HepG2 (cell line): Measurements from ENCODE around the gene ABCB6. TPM values are rescaled to one million over a fixed set of nuclear protein-coding genes. Genes with fewer than 3 reads are reported as not detected.
A peak's percentile ranks its signal among the peaks of the same experiment; 100 is the strongest.

Source experiments
- ETV5 ChIP-seq: IDR thresholded peaks from 2 replicates; pipeline ENCODE4 v1.6.1; 2018; ENCODE audit warnings: missing biosample characterization, missing genetic modification reagents, inconsistent platforms, borderline replicate concordance
- FOXM1 ChIP-seq: sonication (generic); formaldehyde crosslinking; IDR thresholded peaks from 2 replicates; pipeline ENCODE4 v1.5.0; 2020; ENCODE audit warnings: missing genetic modification reagents
- HOXA3 ChIP-seq: sonication (generic); formaldehyde crosslinking; IDR thresholded peaks from 2 replicates; pipeline ENCODE4 v1.5.0; 2020; ENCODE audit warnings: missing genetic modification reagents
- KDM3A ChIP-seq: IDR thresholded peaks from 2 replicates; pipeline ENCODE4 v1.6.1; 2018; ENCODE audit warnings: low read depth, missing compliant biosample characterization
- KLF15 ChIP-seq: sonication (generic); formaldehyde crosslinking; IDR thresholded peaks from 2 replicates; pipeline ENCODE4 v1.8.1; 2023; ENCODE audit warnings: borderline replicate concordance, mild to moderate bottlenecking, inconsistent platforms, missing genetic modification reagents, mixed read lengths
- MYNN ChIP-seq: sonication (generic); formaldehyde crosslinking; IDR thresholded peaks from 2 replicates; pipeline ENCODE4 v1.4.0; 2020; ENCODE audit warnings: mild to moderate bottlenecking, low read depth, missing genetic modification reagents
- NFATC3 ChIP-seq: sonication (generic); formaldehyde crosslinking; IDR thresholded peaks from 2 replicates; pipeline ENCODE4 v1.5.1; 2020; ENCODE audit warnings: mild to moderate bottlenecking, missing genetic modification reagents
- PAX8 ChIP-seq: sonication (generic); formaldehyde crosslinking; IDR thresholded peaks from 2 replicates; pipeline ENCODE4 v1.8.0; 2022; ENCODE audit warnings: mild to moderate bottlenecking, missing genetic modification reagents, borderline replicate concordance
- SAP130 ChIP-seq: IDR thresholded peaks from 2 replicates; pipeline ENCODE4 v1.6.1; 2016; ENCODE audit warnings: low read depth
- SMAD3 ChIP-seq: sonication (generic); formaldehyde crosslinking; IDR thresholded peaks from 2 replicates; pipeline ENCODE4 v1.4.0; 2020; ENCODE audit warnings: missing genetic modification reagents
- ZBTB10 ChIP-seq: sonication (generic); formaldehyde crosslinking; IDR thresholded peaks from 2 replicates; pipeline ENCODE4 v1.4.0; 2020; ENCODE audit warnings: missing genetic modification reagents, borderline replicate concordance
- ZKSCAN1 ChIP-seq: fragments of 150-350 bp; IDR thresholded peaks from 2 replicates; pipeline ENCODE4 v1.6.1; 2014; ENCODE audit warnings: low read length
- ZNF503 ChIP-seq: sonication (generic); formaldehyde crosslinking; IDR thresholded peaks from 2 replicates; pipeline ENCODE4 v1.4.0; 2020; ENCODE audit warnings: missing genetic modification reagents
- ZNF543 ChIP-seq: sonication (generic); formaldehyde crosslinking; IDR thresholded peaks from 2 replicates; pipeline ENCODE4 v1.4.0; 2020; ENCODE audit warnings: mild to moderate bottlenecking, missing genetic modification reagents
- ZNF75D ChIP-seq: sonication (generic); formaldehyde crosslinking; IDR thresholded peaks from 2 replicates; pipeline ENCODE4 v1.8.1; 2023; ENCODE audit warnings: missing genetic modification reagents, mild to moderate bottlenecking, borderline replicate concordance
- polyA plus RNA-seq, 8 experiments: library from polyadenylated mRNA; depleted of rRNA in 3 of 8; stranded (reverse) in 7 of 8; unstranded in 1 of 8; fragments of >200 nt; fragmentation: Illumina TruSeq in 4 of 8; extraction: Trizol in 4 of 8; gene quantifications; 2 replicates each; pipeline versions ENCODE4 v1.2.1 to v1.2.3, GENCODE V29; 2011 to 2016; ENCODE audit warnings: low read depth in 4 of 8, missing spikeins in 1 of 8, mixed read lengths in 1 of 8; ENCODE audit not compliant: insufficient read depth in 1 of 8
- total RNA-seq, 5 experiments: library from RNA; depleted of rRNA; stranded (reverse); fragments of >200 nt; fragmentation: Illumina TruSeq; extraction: Trizol; gene quantifications; 2 replicates each; pipeline ENCODE4 v1.2.3, GENCODE V29; 2016; ENCODE audit warnings: low read depth in 1 of 5
- TF ChIP-seq, protein P1 (sequence below): fragments of 450-650 bp; IDR thresholded peaks from 2 replicates; pipeline ENCODE4 v1.6.1; 2016
- TF ChIP-seq, protein P2 (sequence below): IDR thresholded peaks from 2 replicates; pipeline ENCODE4 v1.6.1; 2016
- TF ChIP-seq, protein P3 (sequence below): sonication (generic); formaldehyde crosslinking; conservative IDR thresholded peaks from 2 replicates; pipeline ENCODE4 v1.4.0; 2020; ENCODE audit warnings: missing genetic modification reagents

ABCB6 gene
- total and polyA plus RNA-seq, 2 of the 13 experiments (the other 11 are each of a cell fraction or from before 2014, with no cell fraction given): 91.1 to 137 TPM

- TF ChIP-seq ZNF543 (CRISPR knock-in tag) (peak; percentile 85), KLF15 (no peak; the same call in 1 of the 2 replicates), ZBTB10 (CRISPR knock-in tag) (no peak), ZNF75D (CRISPR knock-in tag) (no peak), MYNN (no peak), ETV5 (peak; percentile 51; the same call in 1 of the 2 replicates), NFATC3 (no peak), ZKSCAN1 (no peak; the same call in 1 of the 2 replicates), KDM3A (CRISPR knock-in tag) (no peak), PAX8 (CRISPR knock-in tag) (0 out of 2 replicates have a peak, but pooled peaks have one; percentile 85), HOXA3 (CRISPR knock-in tag) (peak; percentile 78), SAP130 (CRISPR knock-in tag) (peak; percentile 91), SMAD3 (CRISPR knock-in tag) (no peak), ZNF503 (CRISPR knock-in tag) (0 out of 2 replicates have a peak, but pooled peaks have one; percentile 23), FOXM1 (CRISPR knock-in tag) (no peak)
- TF ChIP-seq, protein P1, sequence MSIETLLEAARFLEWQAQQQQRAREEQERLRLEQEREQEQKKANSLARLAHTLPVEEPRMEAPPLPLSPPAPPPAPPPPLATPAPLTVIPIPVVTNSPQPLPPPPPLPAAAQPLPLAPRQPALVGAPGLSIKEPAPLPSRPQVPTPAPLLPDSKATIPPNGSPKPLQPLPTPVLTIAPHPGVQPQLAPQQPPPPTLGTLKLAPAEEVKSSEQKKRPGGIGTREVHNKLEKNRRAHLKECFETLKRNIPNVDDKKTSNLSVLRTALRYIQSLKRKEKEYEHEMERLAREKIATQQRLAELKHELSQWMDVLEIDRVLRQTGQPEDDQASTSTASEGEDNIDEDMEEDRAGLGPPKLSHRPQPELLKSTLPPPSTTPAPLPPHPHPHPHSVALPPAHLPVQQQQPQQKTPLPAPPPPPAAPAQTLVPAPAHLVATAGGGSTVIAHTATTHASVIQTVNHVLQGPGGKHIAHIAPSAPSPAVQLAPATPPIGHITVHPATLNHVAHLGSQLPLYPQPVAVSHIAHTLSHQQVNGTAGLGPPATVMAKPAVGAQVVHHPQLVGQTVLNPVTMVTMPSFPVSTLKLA: peak; percentile 57
- TF ChIP-seq, protein P2, sequence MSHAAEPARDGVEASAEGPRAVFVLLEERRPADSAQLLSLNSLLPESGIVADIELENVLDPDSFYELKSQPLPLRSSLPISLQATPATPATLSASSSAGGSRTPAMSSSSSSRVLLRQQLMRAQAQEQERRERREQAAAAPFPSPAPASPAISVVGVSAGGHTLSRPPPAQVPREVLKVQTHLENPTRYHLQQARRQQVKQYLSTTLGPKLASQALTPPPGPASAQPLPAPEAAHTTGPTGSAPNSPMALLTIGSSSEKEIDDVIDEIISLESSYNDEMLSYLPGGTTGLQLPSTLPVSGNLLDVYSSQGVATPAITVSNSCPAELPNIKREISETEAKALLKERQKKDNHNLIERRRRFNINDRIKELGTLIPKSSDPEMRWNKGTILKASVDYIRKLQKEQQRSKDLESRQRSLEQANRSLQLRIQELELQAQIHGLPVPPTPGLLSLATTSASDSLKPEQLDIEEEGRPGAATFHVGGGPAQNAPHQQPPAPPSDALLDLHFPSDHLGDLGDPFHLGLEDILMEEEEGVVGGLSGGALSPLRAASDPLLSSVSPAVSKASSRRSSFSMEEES: peak; percentile 84
- TF ChIP-seq, protein P3, sequence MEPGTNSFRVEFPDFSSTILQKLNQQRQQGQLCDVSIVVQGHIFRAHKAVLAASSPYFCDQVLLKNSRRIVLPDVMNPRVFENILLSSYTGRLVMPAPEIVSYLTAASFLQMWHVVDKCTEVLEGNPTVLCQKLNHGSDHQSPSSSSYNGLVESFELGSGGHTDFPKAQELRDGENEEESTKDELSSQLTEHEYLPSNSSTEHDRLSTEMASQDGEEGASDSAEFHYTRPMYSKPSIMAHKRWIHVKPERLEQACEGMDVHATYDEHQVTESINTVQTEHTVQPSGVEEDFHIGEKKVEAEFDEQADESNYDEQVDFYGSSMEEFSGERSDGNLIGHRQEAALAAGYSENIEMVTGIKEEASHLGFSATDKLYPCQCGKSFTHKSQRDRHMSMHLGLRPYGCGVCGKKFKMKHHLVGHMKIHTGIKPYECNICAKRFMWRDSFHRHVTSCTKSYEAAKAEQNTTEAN (CRISPR knock-in tag): 0 out of 2 replicates have a peak, but pooled peaks have one; percentile 20
Measured at GRCh38 chr2:219177552-219178376, 41.0 kb downstream of the ABCB6 start, which contains the start of gene RETREG2 (continued).
